HAP-1 (cell line): ENCODE results near the gene CHIA.
"Not testable (repeated sequence)": the region's sequence is repeated elsewhere in the genome, so short reads cannot be mapped to it uniquely, and the experiment has no call there.

Experiments used
- DNase-seq, 2 experiments: peaks; one replicate each; pipeline ENCODE4 v3.0.0-alpha.2; 2016 to 2020; ENCODE audit warnings: low spot score in 2 of 2
- H3K27me3 ChIP-seq: fragments of 250-450 bp; sonication (Bioruptor Pico); 2 replicates; pipeline ENCODE4 v1.5.1; 2020; ENCODE audit warnings: low read depth, mild to moderate bottlenecking, moderate library complexity
- H3K36me3 ChIP-seq: fragments of 250-450 bp; sonication (Bioruptor Pico); replicated peaks from 2 replicates; pipeline ENCODE4 v1.5.1; 2020; ENCODE audit warnings: mild to moderate bottlenecking
- H3K4me1 ChIP-seq: fragments of 250-450 bp; sonication (Bioruptor Pico); 2 replicates; pipeline ENCODE4 v1.5.1; 2020; ENCODE audit warnings: mild to moderate bottlenecking
- H3K4me3 ChIP-seq: fragments of 250-450 bp; sonication (Bioruptor Pico); 2 replicates; pipeline ENCODE4 v1.5.1; 2020; ENCODE audit warnings: mild to moderate bottlenecking, moderate library complexity
- H3K9me3 ChIP-seq: fragments of 250-450 bp; sonication (Bioruptor Pico); 2 replicates; pipeline ENCODE4 v1.5.1; 2020; ENCODE audit warnings: mild to moderate bottlenecking, moderate library complexity
- in situ Hi-C: fragments of 300-500 bp; cut with MboI; formaldehyde crosslinking; loops from 3 replicates; pipeline ENCODE4 v1.14.3; 2020; ENCODE audit warnings: low sequenced_read_pairs, inconsistent platforms, mixed read lengths

CHIA gene

GRCh38 chr1:111302374-111302773 is 11.7 kb downstream of the CHIA start:
- no peaks in the 10 kb centered on the region for H3K4me1 ChIP-seq
- no peaks in the 10 kb centered on the region for H3K27me3 ChIP-seq
- no peak for DNase-seq
- in situ Hi-C loops, result no loop called here
- no peaks in the 10 kb centered on the region for H3K36me3 ChIP-seq
- H3K9me3 ChIP-seq, result peaks cover 7% of the 10 kb centered on the region; the same call in 1 of the 2 replicates
- no peak overlapping the region for H3K4me3 ChIP-seq

GRCh38 chr1:111309690-111310089 is 19.0 kb downstream of the CHIA start:
- in situ Hi-C loops, result no loop called here
- DNase-seq, result no peak
- no peaks in the 10 kb centered on the region; the same call in 1 of the 2 replicates for H3K27me3 ChIP-seq

GRCh38 chr1:111318523-111318922 is 27.9 kb downstream of the CHIA start:
- H3K9me3 ChIP-seq, result no peaks in the 10 kb centered on the region
- no peaks in the 10 kb centered on the region for H3K36me3 ChIP-seq
- no peak overlapping the region for H3K4me3 ChIP-seq
- no peaks in the 10 kb centered on the region for H3K27me3 ChIP-seq
- in situ Hi-C loops, result no loop called here
- H3K4me1 ChIP-seq, result peaks cover 27% of the 10 kb centered on the region
- peak; percentile 74 to 91 for DNase-seq

More at GRCh38 chr1:111309690-111310089, 19.0 kb downstream of the CHIA start:
- peaks cover 19% of the 10 kb centered on the region for H3K4me1 ChIP-seq
- H3K4me3 ChIP-seq, result no peak overlapping the region
- H3K9me3 ChIP-seq, result 0 out of 2 replicates have a peak, but pooled peaks cover 4% of the 10 kb centered on the region
- no peaks in the 10 kb centered on the region for H3K36me3 ChIP-seq

GRCh38 chr1:111320066-111320879 is 29.6 kb downstream of the CHIA start:
- Histone ChIP-seq H3K4me3 (no peak overlapping the region), H3K4me1 (peaks cover 19% of the 10 kb centered on the region), H3K9me3 (no peaks in the 10 kb centered on the region), H3K36me3 (no peaks in the 10 kb centered on the region), H3K27me3 (no peaks in the 10 kb centered on the region)
- in situ Hi-C loops, result loop anchor here (10.0 kb wide), 1 partner anchor 45 kb away; no protein-coding TSS in a partner anchor
- peak in 1 of 2 experiments; percentile 38 for DNase-seq

- H3K27me3 ChIP-seq, result no peaks in the 10 kb centered on the region
- H3K4me3 ChIP-seq, result no peak overlapping the region
- peaks cover 16% of the 10 kb centered on the region for H3K4me1 ChIP-seq
- DNase-seq, result no peak
- peaks cover 4% of the 10 kb centered on the region for H3K9me3 ChIP-seq
- H3K36me3 ChIP-seq, result no peaks in the 10 kb centered on the region
- in situ Hi-C loops, result loop anchor here (10.0 kb wide), 1 partner anchor 48 kb away; no protein-coding TSS in a partner anchor
These were observed 32.6 kb downstream of the CHIA start for GRCh38 chr1:111323231-111323630.

GRCh38 chr1:111332190-111332589 is 41.5 kb downstream of the CHIA start:
- no peaks in the 10 kb centered on the region for H3K36me3 ChIP-seq
- no peaks in the 10 kb centered on the region for H3K4me1 ChIP-seq
- peaks cover 13% of the 10 kb centered on the region for H3K9me3 ChIP-seq
- no peak overlapping the region for H3K4me3 ChIP-seq
- H3K27me3 ChIP-seq, result no peaks in the 10 kb centered on the region
- DNase-seq, result no peak
- in situ Hi-C loops, result loop anchor here (5.0 kb wide), 1 partner anchor 110 kb away; no protein-coding TSS in a partner anchor

- Histone ChIP-seq H3K4me1 (no peaks in the 10 kb centered on the region), H3K27me3 (no peaks in the 10 kb centered on the region), H3K9me3 (peaks cover 12% of the 10 kb centered on the region), H3K4me3 (no peak overlapping the region), H3K36me3 (no peaks in the 10 kb centered on the region)
- in situ Hi-C loops, result loop anchor here (5.0 kb wide), 1 partner anchor 112 kb away; no protein-coding TSS in a partner anchor
- peak; percentile 74 to 75 for DNase-seq
These were observed 43.5 kb downstream of the CHIA start for GRCh38 chr1:111334169-111334568.

- H3K36me3 ChIP-seq, DNase-seq, in situ Hi-C loops, H3K4me1 ChIP-seq, H3K4me3 ChIP-seq, H3K27me3 ChIP-seq: not testable (repeated sequence)
- H3K9me3 ChIP-seq, result peaks cover 12% of the 10 kb centered on the region
These were observed 44.7 kb downstream of the CHIA start for GRCh38 chr1:111335214-111335877.

GRCh38 chr1:111338849-111339248 is 48.2 kb downstream of the CHIA start:
- H3K9me3 ChIP-seq, DNase-seq, H3K4me3 ChIP-seq, H3K4me1 ChIP-seq, H3K27me3 ChIP-seq, H3K36me3 ChIP-seq, in situ Hi-C loops: not testable (repeated sequence)

GRCh38 chr1:111346089-111346885 is 55.6 kb downstream of the CHIA start:
- peak overlapping the region; percentile 42 for H3K4me3 ChIP-seq
- peaks cover 10% of the 10 kb centered on the region for H3K4me1 ChIP-seq
- no peaks in the 10 kb centered on the region for H3K9me3 ChIP-seq
- DNase-seq, result peak; percentile 85 to 92
- no peaks in the 10 kb centered on the region for H3K27me3 ChIP-seq
- in situ Hi-C loops, result loop anchor here (10.0 kb wide), 1 partner anchor 49 kb away; no protein-coding TSS in a partner anchor
- H3K36me3 ChIP-seq, result no peaks in the 10 kb centered on the region

- no peaks in the 10 kb centered on the region for H3K36me3 ChIP-seq
- no peak overlapping the region for H3K4me3 ChIP-seq
- H3K27me3 ChIP-seq, result no peaks in the 10 kb centered on the region
- H3K4me1 ChIP-seq, result peaks cover 10% of the 10 kb centered on the region
- H3K9me3 ChIP-seq, result no peaks in the 10 kb centered on the region
- in situ Hi-C loops, result loop anchor here (10.0 kb wide), 1 partner anchor 48 kb away; no protein-coding TSS in a partner anchor
- no peak for DNase-seq
These were observed 56.4 kb downstream of the CHIA start for GRCh38 chr1:111347026-111347425.

GRCh38 chr1:111351700-111352099 is 61.0 kb downstream of the CHIA start:
- Histone ChIP-seq H3K4me3 (no peak overlapping the region), H3K27me3 (no peaks in the 10 kb centered on the region), H3K9me3 (no peaks in the 10 kb centered on the region), H3K4me1 (peaks cover 5% of the 10 kb centered on the region; the same call in 1 of the 2 replicates), H3K36me3 (no peaks in the 10 kb centered on the region)
- in situ Hi-C loops, result no loop called here
- DNase-seq, result no peak

GRCh38 chr1:111354584-111354983 is 63.9 kb downstream of the CHIA start:
- peaks cover 5% of the 10 kb centered on the region for H3K4me1 ChIP-seq
- no peak overlapping the region for H3K4me3 ChIP-seq
- no peaks in the 10 kb centered on the region for H3K36me3 ChIP-seq
- in situ Hi-C loops, result no loop called here
- no peak for DNase-seq
- no peaks in the 10 kb centered on the region for H3K27me3 ChIP-seq
- no peaks in the 10 kb centered on the region for H3K9me3 ChIP-seq
